GM19043 (cell line): Measurements from ENCODE around the gene BPIFB1.

Experiments used
- ATAC-seq: cut with Tn5 transposase; IDR thresholded peaks from one replicate; pipeline ENCODE4 v1.9.1; 2021; ENCODE audit warnings: low read depth; ENCODE audit not compliant: unreplicated experiment

The BPIFB1 gene

DNA sequence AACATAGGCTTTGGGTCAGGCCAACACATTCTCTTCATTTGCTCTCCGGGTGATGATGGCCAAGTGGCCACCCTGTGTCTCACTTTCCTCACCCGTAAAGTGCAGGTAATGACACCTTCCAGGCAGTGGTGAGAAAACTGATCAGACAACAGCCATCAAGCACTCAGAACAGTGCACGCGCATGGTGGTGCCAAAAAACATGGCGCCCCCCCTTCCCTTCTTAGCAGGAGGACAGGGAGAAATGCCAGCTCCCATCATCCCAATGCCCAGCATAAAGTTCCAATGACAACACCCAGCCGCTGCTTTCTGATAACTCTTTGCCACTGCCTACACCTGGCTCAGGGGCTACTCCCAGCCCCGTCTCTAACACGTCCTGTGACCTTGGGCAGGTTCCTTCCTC is 8.4 kb downstream of the BPIFB1 start:
- no peak for ATAC-seq

DNA sequence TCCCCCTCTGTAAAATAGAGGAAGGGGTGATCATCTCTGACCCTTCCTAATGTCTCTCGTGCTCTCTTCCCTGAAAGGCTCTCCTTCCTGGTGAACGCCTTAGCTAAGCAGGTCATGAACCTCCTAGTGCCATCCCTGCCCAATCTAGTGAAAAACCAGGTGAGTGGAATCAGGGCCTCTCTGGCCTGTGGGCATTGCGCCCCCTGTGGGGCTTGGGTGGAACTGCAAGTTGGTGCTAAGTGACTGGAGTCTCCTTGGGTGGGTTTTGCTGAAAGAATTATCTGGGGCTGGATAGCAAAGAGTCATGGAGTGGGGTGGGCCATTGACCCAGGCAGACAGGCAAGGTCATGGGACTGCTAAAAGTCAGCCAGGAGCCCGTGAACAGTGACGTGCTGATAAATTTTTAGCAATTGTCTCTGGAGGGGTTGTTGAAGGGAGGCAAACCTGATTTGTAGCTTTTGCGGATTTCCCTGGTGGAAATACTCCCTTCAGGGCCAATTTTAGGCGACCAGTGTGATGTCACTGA is 8.9 kb downstream of the BPIFB1 start:
- ATAC-seq: no peak

DNA sequence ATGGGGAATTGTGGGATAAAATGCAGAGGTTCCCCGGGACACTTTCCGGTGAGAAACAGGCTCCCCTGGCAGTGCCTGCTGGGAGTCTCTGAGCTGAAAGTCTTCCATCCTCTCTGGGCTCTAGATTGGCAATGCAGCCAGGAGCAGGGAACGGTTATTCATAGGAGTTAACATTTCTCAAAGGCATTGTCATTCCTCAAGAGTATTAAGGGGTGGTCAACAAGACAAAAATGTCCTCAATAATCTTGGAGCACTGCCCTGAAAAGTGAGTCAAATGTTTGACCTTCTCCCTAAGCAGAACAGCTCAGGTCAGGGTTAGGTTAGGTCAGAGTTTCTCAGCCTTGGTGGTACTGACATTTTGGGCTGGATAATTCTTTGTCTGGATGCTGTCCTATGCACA is 13.2 kb downstream of the BPIFB1 start:
- ATAC-seq: no peak

DNA sequence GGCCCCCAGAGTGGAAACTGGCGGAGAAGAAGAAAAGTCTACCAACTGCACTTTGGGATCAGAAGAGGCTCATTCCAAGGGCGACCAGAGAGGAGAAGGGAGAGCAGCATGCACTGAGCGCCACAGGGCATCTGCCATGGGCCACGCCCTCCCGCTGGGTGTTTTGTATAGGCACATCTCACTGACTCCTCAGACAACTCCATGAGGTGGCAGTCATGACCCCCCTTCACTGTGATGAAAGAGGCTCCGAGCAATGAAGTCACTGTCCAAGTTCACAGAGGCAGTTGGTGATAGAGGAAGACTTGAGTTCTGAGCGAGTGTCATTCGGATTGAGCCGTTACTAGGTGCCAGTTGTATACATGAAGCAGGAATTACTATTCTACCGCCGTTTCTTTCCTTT is 15.4 kb downstream of the BPIFB1 start:
- no peak for ATAC-seq

DNA sequence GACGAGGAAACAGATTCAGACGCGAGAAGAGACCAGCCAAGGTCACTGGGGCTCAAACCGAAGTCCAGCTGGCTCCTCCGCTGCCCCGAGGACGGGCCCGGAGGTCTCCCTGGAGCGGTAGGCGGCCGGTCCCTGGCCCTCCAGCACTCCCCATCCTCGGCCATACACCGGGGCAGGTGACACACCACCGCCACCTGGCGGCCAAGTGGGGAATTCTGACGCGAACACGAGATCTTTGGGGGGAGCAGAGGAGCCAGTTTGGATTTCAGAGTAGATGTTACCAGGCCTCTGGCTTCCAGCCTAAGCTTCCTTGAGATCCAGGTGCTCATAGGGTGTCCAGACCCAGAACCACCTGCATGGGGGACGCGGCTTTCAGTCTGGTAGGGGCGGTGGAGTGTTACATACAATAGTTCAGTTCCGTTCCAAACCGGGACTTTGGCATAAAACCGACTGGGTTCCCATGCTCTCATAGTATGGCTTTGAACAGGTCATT is 16.1 kb downstream of the BPIFB1 start:
- no peak for ATAC-seq

DNA sequence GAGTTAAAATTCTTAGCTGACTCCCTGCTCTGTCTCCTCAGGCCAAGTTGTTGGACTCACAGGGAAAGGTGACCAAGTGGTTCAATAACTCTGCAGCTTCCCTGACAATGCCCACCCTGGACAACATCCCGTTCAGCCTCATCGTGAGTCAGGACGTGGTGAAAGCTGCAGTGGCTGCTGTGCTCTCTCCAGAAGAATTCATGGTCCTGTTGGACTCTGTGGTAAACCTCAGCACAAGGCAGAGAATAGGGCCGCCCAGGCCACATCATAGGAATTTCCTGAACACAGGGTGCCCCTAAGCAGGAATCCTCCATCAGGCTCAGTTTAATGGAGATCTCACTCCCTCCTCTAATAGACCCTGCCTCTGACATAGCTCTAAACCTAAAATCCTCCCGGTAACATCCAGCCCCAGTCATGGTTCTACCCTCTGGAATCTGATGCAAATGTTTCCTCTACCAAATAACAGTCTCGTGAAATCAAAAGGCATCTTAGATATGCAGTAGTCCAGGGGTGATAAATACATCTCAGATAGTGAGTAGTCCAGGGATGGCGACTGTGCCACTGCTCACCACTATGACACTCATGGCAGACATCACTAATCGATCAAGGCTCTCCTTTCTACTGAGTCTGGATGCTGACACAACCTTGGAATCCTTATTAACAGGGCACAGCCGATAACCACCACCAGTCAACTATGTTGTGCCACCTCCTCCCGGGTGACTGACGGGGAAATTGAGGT is 18.3 kb downstream of the BPIFB1 start:
- ATAC-seq: no peak

DNA sequence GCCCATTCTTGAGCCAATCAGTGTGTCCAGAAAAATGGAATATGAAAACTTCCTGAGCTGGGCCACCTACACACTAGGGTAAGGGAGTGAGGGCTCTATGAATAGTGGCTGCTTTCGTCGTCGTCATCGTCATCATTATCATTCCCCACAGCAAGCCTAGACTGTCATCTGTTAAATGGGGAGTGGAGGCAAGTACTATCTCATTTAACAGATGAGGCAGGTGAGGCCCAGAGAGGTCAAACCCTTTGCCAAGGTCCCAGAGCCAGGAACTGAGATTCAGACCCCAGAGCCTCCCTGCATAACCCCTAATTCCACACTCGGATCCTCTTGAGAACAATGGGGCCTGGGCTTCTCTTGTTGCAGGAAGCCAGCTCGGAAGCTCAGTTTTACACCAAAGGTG is 20.6 kb downstream of the BPIFB1 start:
- ATAC-seq: no peak

DNA sequence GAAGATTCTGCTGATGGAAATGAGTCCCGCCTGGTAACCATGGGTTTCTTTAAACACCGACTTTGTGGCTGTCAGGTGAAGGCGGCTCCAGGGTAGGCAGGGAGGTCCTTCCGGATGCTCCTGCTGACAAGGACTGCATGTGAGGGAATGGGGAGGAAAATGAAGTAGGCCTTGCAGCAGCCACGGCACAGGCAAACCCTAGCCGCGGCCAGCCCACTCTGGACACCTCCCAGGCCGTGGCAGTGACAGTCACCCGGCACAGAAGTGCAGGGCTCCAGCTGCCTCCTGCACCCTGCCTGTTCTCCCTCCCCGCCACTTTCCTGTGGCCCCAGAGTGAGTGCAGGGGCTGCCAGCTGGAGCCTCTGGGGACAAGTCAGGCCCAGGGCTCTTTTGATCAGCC is 21.0 kb downstream of the BPIFB1 start:
- ATAC-seq: no peak

DNA sequence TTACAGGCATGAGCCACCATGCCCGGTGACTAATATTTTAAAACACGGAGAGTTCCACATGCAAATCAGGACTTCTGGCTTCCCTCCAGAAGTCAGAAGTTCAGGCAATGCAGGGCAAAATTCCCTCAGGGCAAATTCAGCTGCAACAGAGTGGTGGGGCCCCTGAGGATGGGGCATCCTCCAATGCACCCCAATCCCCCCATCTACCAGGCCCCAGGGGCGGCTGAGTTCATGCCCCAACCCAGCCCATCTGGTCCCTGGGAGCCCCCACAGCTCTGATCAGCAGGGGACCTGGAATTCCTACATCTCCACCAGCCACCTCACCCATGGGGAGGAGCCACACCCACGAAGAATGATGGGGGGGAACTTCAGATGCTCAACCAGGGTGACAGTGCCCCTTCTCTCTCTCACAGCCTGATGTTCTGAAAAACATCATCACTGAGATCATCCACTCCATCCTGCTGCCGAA is 22.6 kb downstream of the BPIFB1 start:
- ATAC-seq: no peak

DNA sequence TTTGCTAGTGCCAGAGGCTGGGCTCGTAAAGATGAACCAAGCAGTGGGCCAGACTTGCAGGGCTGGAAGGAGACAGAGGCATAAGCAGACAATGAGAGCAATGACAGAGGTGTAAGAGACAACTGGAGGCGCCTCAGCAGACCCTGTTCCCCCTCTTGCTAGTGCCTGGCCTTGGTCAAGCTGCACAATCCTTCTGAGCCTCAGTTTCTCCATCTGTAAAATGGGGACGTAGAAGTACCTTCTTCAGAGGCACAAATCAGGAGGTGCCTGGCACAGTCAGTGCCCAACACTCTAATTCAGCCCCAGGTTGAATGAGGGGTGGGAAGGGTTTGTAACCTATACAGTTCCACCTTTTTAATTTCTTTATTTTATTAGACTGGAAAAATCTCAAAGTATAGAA is 23.2 kb downstream of the BPIFB1 start:
- ATAC-seq: no peak

DNA sequence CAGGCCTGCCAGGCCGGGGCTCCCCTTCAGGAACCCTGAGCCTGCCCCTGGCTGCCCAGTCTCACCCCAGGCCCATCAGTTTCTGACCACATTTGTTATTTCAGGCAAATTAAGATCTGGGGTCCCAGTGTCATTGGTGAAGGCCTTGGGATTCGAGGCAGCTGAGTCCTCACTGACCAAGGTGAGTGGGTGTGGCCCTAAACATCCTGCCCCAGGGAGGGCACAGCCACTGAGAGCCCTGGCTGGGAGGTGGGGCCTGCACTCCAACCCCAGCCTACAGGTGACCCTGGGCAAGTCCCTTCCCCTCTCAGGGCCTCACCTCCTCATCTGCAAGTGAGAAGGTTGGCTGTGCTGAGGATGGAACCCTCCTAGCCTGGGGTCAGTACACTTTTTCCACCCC is 23.8 kb downstream of the BPIFB1 start:
- ATAC-seq: no peak

DNA sequence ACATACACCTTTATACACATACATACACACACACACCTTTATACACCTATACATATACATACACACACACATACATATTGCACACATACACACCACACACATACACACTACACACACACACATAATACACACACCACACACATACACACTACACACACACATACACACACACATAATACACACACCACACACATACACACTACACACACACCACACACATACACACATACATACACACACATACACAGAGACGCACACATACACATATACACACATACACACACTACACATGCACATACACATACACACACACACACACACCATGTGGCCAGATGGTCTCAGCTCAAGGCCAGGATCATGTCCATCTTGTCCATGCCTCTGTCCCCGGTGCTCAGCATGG is 25.7 kb downstream of the BPIFB1 start:
- no peak for ATAC-seq

DNA sequence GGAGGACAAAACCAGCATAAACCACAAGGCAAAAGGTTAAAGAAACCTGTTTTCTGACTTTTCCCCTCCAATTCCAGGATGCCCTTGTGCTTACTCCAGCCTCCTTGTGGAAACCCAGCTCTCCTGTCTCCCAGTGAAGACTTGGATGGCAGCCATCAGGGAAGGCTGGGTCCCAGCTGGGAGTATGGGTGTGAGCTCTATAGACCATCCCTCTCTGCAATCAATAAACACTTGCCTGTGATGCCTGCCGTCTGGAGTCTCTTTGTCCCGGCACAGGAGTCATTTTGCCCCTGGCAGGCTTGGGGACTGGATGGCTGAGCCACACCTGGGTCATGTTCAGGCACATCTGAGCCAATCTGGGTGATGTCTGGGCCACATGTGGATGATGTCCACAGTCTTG is 26.6 kb downstream of the BPIFB1 start:
- ATAC-seq: no peak

DNA sequence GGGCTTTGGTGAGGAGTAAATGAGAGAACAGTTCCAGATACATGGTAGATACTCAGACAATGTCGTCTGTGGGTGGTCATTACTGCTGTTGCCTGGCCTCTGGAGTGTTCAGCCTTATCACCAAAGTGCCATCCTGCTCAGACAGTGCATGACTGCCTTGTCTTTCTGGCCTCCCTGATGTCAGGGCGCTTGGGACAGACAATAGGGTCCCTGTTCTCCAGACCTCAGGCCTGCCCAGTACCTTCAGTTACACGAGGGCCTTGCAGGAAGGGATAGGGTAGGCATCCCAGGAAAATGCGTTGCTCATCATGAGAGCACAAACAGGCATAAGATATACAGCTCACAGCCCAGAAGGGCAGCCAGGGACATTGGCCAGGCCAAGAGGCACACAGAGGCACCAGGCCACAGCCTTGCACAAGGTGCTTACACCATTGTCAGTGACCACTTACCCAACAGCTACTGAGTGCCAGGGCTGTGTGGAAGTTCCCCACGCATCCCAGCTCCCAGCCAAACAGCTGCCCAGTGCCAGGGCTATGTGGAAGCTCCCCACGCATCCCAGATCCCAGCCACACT is 27.4 kb downstream of the BPIFB1 start:
- no peak for ATAC-seq

DNA sequence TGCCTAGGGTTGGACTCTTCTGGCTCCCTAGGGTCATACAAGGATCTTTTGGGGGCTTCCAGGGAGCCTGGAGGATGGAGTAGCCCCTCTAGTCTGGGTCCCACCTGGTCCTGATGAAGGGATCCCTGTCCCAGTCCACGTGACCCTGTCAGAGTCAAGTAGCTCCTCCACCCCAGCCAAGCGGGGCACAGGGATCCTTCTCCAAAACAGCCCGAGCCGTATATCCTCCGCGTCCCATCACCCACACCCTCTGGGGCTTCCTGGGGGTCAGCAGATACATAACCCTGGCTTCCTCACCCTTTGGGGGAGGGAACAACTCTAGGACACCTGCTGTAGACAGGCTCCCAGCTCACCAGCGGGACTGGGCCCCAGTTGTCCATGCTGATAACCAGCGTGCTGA is 28.0 kb downstream of the BPIFB1 start:
- ATAC-seq: no peak

DNA sequence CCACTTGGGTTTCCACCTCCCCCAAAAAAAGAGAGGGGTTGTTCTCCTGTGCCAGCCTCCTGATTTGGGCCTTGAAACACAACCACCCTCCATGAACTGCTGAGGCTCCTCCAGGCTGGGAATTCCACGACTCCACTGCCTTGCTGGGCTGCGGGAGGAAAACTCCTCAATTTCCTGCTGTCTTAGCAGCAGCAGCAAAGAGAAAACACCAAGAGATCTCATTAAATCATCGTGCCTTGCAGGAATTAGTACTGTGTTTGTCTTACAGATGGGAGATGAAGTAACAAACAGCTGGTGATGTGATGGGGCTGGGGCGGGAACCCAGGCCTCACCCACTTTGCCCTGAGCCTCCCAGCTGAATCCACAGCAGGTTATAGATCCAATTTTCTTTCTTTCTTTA is 29.0 kb downstream of the BPIFB1 start:
- ATAC-seq: no peak

DNA sequence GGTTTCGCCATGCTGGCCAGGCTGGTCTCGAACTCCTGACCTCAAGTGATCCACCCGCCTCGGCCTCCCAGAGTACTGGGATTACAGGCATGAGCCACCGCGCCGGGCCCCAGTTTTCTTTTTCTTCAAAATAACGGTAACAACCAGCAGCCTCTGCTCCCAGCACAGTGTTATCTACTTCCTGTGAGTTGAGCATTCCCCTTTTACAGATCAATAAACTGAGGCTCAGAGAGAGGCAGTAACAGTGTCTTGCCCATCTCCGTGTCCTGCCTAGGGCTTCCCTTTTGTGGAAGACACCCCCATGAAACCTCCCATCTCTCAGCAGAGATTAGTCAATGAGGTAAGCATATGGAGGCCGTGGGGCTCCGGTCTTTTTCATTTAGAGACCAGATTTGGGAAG is 29.6 kb downstream of the BPIFB1 start:
- no peak for ATAC-seq

DNA sequence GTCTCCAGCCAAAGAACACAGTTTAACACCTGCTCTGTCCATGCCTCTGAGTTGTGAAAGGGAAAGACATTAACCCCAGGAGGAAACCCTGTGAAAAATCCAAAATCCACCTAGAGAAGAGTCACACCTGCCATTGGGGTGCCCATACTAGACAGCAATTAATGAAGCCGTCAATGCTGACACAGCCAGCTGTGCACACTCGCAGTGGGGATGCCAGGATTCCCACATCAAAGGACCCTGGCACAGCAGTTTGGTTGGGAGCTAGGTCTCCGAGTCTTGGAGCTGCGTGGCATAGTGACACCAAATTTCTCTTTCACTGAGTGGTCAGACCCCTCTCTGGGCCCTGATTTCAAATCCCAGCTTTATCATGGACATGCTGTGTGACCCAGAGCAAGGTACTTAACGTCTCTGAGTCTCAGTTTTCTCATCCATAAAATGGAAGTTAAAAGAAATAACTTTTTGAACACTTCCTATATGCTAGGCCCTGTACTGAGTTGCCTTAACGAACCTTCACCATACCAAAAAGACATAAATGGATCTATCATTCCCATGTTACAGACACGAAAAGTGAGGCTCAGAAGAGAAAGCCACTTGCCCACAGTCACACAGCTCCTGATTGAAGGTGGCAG is 30.8 kb downstream of the BPIFB1 start:
- ATAC-seq: no peak

DNA sequence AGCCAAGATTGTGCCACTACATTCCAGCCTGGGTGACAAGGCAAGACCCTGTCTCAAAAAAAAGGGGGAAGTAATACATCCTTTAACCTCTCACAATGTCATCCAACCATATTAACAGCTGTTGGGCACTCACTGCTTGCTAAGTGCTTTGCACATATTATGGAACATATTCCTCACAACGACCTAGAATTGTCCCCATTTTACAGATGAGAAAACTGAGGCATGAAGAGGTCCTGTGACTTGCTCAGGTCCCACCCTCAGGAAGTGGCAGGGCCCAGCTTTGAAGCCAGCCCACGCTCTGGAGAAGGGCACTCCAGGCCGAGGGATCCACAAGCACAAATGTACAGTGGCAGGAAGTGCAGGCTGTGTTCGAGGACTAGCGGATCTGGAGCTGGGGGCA is 33.3 kb downstream of the BPIFB1 start:
- no peak for ATAC-seq

DNA sequence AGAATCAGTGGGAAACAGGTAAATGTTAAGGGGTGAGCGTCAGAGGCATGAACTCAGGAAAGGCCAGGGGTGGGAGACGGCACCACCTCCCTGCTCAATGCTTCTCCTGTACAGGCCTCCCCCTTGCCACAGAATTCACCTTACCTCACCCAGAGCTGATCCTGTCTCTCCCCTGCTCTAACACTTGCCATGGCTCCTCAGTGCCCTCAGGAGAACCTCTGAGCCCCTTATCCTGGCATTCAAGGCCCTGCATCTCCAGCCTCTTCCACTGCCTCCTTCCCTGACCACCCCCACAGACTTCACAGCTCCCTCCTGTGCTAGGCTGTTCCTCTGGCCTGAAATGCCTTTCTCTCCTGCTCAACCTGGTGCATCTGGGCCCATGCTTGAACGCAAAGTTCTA is 33.9 kb downstream of the BPIFB1 start:
- no peak for ATAC-seq

DNA sequence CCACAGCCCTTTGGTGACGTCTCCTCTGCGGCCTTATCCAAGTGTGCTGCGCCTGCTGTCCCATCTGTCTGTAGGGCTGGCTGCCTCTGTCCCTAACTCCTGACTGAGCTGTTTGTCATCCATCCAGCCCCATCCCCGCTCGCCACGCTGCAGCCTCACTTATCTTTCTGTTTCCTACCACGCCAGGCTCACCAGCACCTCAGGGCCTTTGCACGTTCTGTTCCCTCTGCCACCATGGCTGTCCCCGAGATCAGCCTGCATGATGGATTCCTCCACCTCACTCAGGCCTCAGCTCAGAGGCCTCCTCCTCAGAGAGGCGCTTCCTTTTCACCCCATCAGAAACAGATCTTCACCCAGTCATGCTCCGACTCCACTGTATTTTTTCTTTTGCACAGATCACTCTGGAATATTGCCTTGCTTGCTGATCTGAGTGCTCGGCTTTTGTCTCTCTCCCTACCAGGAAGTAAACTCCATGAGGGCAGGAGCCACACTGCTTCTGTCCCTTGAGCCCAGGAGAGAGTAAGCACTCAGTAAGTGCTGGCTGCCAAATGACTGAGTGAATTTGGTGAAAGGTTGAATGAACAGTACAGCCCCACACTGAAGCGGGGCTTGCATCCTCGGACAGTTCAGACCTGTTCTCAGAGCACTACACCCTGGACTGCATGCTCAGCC is 34.5 kb downstream of the BPIFB1 start:
- ATAC-seq: no peak
